ENCODE measurements around the gene CBL. TPM values are rescaled to one million over a fixed set of nuclear protein-coding genes. Genes with fewer than 3 reads are reported as not detected.

CBL gene
- total RNA-seq: 1 to 10 TPM; 3.3 to 9.8 (median 4.3) TPM
- 1 to 10 TPM; 2.0 to 2.6 TPM for polyA plus RNA-seq

DNA sequence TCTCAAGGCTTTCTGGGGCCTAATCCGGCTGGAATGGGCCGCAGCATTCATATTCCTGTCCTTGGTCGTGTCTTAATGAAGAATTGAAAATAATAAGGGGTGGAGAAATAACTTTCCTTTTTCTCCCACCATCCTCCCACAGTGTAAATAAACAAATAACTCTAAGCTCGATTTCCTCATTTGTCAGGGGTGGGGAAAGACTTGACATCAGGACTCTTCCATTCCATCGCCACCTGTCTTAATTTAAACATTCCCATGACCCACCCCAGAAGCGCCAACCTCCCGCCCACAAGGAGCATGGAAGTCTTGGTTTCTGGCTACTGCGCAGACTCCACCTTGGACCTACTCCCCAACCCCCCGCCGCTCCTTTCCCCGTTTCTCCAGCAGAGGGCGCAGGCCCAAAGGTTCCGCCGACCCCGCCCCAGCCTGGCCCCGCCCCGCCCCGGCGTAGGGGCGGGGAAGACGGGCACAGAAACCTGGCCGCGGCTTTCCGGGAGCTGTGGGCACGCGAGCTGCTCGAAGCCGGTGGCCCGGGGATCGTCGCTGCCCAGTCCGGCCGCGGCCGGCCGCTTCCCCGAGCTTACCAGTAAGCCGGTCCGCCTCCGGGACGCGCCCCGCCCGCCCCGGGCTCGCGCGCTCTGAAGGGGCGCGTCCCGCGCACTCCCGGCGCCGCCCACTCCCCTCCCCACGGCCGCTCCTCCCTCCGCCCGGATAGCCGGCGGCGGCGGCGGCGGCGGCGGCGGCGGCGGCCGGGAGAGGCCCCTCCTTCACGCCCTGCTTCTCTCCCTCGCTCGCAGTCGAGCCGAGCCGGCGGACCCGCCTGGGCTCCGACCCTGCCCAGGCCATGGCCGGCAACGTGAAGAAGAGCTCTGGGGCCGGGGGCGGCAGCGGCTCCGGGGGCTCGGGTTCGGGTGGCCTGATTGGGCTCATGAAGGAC lies at the start of gene CBL:
Gene CBL, plus strand, starts transcription at position 766 of the 937 bp plus-strand sequence. Its CDS starts 79 bp downstream, at position 845.
- Histone ChIP-seq H3K36me3 (no peaks in the 10 kb centered on the region), H3K27ac (peak within 1 kb of the TSS; percentile 61 to 94 (median 84)), H3K4me1 (peaks cover 0 to 9% (median 4%) of the 10 kb centered on the region in 3 donors), H3K4me3 (peak within 1 kb of the TSS; percentile 48 to 99 (median 88)), H3K27me3 (no peaks in the 10 kb centered on the region), H3K9me3 (no peaks in the 10 kb centered on the region)
- ATAC-seq (peak; percentile 96 to 98 (median 96)), DNase-seq (peak; percentile 90 to 99 (median 96)), FAIRE-seq (no peak)
- WGBS, 2 donors: 0 to 1% methylated on average over 48 to 88 of the region's 88 CpGs
- TF ChIP-seq CTCF (IDR thresholded peaks at IDR 0.05): peak; percentile 90 to 97 (median 92)
- intact Hi-C loops (cut with DNase I): no loop called here

DNA sequence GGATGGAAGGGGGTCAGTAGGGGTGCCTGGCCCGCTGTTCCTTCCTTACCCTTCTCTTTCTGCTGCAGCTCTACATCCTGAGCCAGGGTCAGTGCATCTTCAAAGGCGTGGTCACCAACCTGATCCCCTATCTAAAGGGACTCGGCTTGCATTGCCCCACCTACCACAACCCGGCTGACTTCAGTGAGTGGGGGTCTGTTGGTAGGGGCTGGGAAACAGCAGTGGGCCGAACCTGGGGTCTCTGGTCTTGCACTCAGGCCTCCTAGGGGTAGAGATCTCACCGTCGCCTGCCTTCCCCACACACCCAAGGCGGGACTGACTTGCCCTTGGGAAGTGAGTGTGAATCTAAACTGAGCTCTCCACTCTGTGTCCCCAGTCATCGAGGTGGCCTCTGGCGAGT lies 49.6 kb upstream of the CBL start:
- Histone ChIP-seq H3K4me3 (no peak overlapping the region), H3K4me1 (no peaks in the 10 kb centered on the region), H3K27me3 (peaks cover 0 to 3% (median 0%) of the 10 kb centered on the region in 4 donors), H3K27ac (no peak overlapping the region), H3K9me3 (no peaks in the 10 kb centered on the region), H3K36me3 (no peaks in the 10 kb centered on the region)
- no peak for ATAC-seq
- no peak for FAIRE-seq
- no peak for DNase-seq
- 69 to 84% methylated on average over 10 of the region's 10 CpGs for WGBS, 2 donors
- intact Hi-C loops (cut with DNase I): no loop called here
- TF ChIP-seq CTCF (IDR thresholded peaks at IDR 0.05): no peak

- no peak for DNase-seq
- Histone ChIP-seq H3K27ac (no peak overlapping the region), H3K4me1 (no peaks in the 10 kb centered on the region), H3K36me3 (no peaks in the 10 kb centered on the region), H3K27me3 (peaks cover 0 to 3% (median 0%) of the 10 kb centered on the region in 4 donors), H3K9me3 (no peaks in the 10 kb centered on the region), H3K4me3 (no peak overlapping the region)
- intact Hi-C loops (cut with DNase I): no loop called here
- TF ChIP-seq CTCF (IDR thresholded peaks at IDR 0.05): no peak
- no peak for FAIRE-seq
- 30 to 45% methylated on average over 3 of the region's 3 CpGs for WGBS, 2 donors
- peak in 1 of 4 donors; percentile 28 for ATAC-seq
Measured at GRCh38 chr11:119157063-119157462, 49.1 kb upstream of the CBL start.

DNA sequence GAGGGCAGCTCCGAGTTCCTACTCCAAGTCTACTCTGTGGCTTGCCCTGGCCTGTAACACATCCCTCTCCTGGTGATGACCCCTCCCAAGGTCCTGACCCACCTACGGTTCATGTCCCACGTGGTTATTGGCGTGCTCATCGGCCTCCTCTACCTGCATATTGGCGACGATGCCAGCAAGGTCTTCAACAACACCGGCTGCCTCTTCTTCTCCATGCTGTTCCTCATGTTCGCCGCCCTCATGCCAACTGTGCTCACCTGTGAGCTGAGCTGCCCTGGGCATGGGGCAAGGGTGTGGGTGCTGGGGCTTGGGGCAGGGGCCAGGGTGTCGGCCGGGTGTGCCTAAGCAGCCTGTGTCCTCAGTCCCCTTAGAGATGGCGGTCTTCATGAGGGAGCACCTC lies 47.7 kb upstream of the CBL start:
- no peak for TF ChIP-seq CTCF (IDR thresholded peaks at IDR 0.05)
- Histone ChIP-seq H3K27me3 (peaks cover 0 to 3% (median 0%) of the 10 kb centered on the region in 4 donors), H3K27ac (no peak overlapping the region), H3K9me3 (no peaks in the 10 kb centered on the region), H3K4me3 (no peak overlapping the region), H3K36me3 (no peaks in the 10 kb centered on the region), H3K4me1 (no peaks in the 10 kb centered on the region)
- FAIRE-seq (no peak), ATAC-seq (no peak), DNase-seq (no peak)
- intact Hi-C loops (cut with DNase I): no loop called here
- 82 to 89% methylated on average over 13 of the region's 13 CpGs for WGBS, 2 donors

GRCh38 chr11:119160151-119160550 lies 46.0 kb upstream of the CBL start:
- intact Hi-C loops (cut with DNase I): no loop called here

More at GRCh38 chr11:119160151-119160550, 46.0 kb upstream of the CBL start:
- Histone ChIP-seq H3K27ac (no peak overlapping the region), H3K36me3 (no peaks in the 10 kb centered on the region), H3K9me3 (no peaks in the 10 kb centered on the region), H3K27me3 (no peaks in the 10 kb centered on the region), H3K4me1 (no peaks in the 10 kb centered on the region), H3K4me3 (no peak overlapping the region)
- no peak for TF ChIP-seq CTCF (IDR thresholded peaks at IDR 0.05)
- no peak for DNase-seq
- FAIRE-seq: no peak
- 88 to 90% methylated on average over 9 of the region's 9 CpGs for WGBS, 2 donors
- no peak for ATAC-seq

All from pancreas (tissue), 10 donors.